ENCODE results near the gene MAP3K21.

GRCh38 chr1:233424779-233425178, 97.3 kb downstream of the MAP3K21 start:
- TF ChIP-seq POLR2A (IDR thresholded peaks at IDR 0.05) (no peak), CTCF (IDR thresholded peaks at IDR 0.05) (no peak)
